GDM1 (cell line): ENCODE results near the gene NRP2.

Experiments used
- DNase-seq: peaks from one replicate; lab custom pipeline; 2025; lab: John Stamatoyannopoulos, UW

NRP2 gene

GRCh38 chr2:205660521-205661124 lies 21.7 kb upstream of the NRP2 start:
- no peak for DNase-seq

- DNase-seq: no peak
Observed at GRCh38 chr2:205661281-205661680, 21.0 kb upstream of the NRP2 start.

GRCh38 chr2:205662206-205662965 lies 19.9 kb upstream of the NRP2 start:
- no peak for DNase-seq

GRCh38 chr2:205665791-205666190 lies 16.5 kb upstream of the NRP2 start:
- DNase-seq: no peak

GRCh38 chr2:205670292-205670691 lies 12.0 kb upstream of the NRP2 start:
- no peak for DNase-seq

GRCh38 chr2:205673312-205673711 lies 9.0 kb upstream of the NRP2 start:
- no peak for DNase-seq

GRCh38 chr2:205675861-205676516 lies 6.3 kb upstream of the NRP2 start:
- DNase-seq: no peak

- DNase-seq: no peak
Observed at GRCh38 chr2:205678541-205679142, 3.7 kb upstream of the NRP2 start.

GRCh38 chr2:205679410-205680009 lies 2.8 kb upstream of the NRP2 start:
- DNase-seq: no peak

- no peak for DNase-seq
Observed at GRCh38 chr2:205680067-205680466, 2.2 kb upstream of the NRP2 start.

GRCh38 chr2:205680903-205681302 lies 1.4 kb upstream of the NRP2 start:
- no peak for DNase-seq

GRCh38 chr2:205681401-205682238 lies 681 bp upstream of the NRP2 start:
- no peak for DNase-seq

GRCh38 chr2:205682971-205683501 lies 735 bp downstream of the NRP2 start:
- DNase-seq: no peak

GRCh38 chr2:205683502-205684367 lies 1.4 kb downstream of the NRP2 start:
- DNase-seq: no peak

GRCh38 chr2:205684871-205685313 lies 2.6 kb downstream of the NRP2 start:
- DNase-seq: no peak

GRCh38 chr2:205685314-205686055 lies 3.2 kb downstream of the NRP2 start:
- no peak for DNase-seq

GRCh38 chr2:205686056-205686782 lies 3.9 kb downstream of the NRP2 start:
- no peak for DNase-seq

GRCh38 chr2:205686783-205687640 lies 4.7 kb downstream of the NRP2 start:
- no peak for DNase-seq
